Activated T-cell treated with anti-CD3 and anti-CD28 coated beads, Interleukin-2, amount 50 U/mL, for 72 hours (primary cell): ENCODE results near the gene MYRIP. TPM values are rescaled to one million over a fixed set of nuclear protein-coding genes. Genes with fewer than 3 reads are reported as not detected.
"Not testable (repeated sequence)": the region's sequence is repeated elsewhere in the genome, so short reads cannot be mapped to it uniquely, and the experiment has no call there.

ENCODE experiments used
- ATAC-seq, 2 donors: fragments of 150-1000 bp; cut with Tn5 transposase; replicated peaks in 1 of 2; 2 replicates each; pipeline ENCODE4 v1.10.0; 2021; ENCODE audit warnings: moderate library complexity in 2 of 2, mild to moderate bottlenecking in 1 of 2
- DNase-seq, 2 donors: peaks; one replicate each; pipeline ENCODE4 v3.0.0; 2021 to 2022; ENCODE audit warnings: mixed read lengths in 1 of 2
- H3K27ac Mint-ChIP-seq: one replicate; pipeline ENCODE4 v1.8.0; 2022; ENCODE audit warnings: mild to moderate bottlenecking, moderate library complexity, mixed read lengths
- H3K27me3 Mint-ChIP-seq: one replicate; pipeline ENCODE4 v1.8.0; 2022; ENCODE audit warnings: low read depth, mixed read lengths
- H3K36me3 Mint-ChIP-seq, 2 donors: one replicate each; pipeline ENCODE4 v1.8.0; 2022; ENCODE audit warnings: mixed read lengths in 2 of 2, mild to moderate bottlenecking in 1 of 2; ENCODE audit not compliant: insufficient read depth in 2 of 2
- H3K4me1 Mint-ChIP-seq: one replicate; pipeline ENCODE4 v1.8.0; 2022; ENCODE audit warnings: low read depth, mixed read lengths
- H3K4me3 Mint-ChIP-seq, 2 donors: one replicate each; pipeline ENCODE4 v1.8.0; 2022; ENCODE audit warnings: mild to moderate bottlenecking in 2 of 2, mixed read lengths in 2 of 2, moderate library complexity in 2 of 2
- H3K9me3 Mint-ChIP-seq, 2 donors: one replicate each; pipeline ENCODE4 v1.8.0; 2022; ENCODE audit warnings: mixed read lengths in 2 of 2
- total RNA-seq, 2 donors: library from RNA; stranded (reverse); gene quantifications; one replicate each; pipeline ENCODE4 v1.2.3, GENCODE V29; 2022

Gene MYRIP
- total RNA-seq, 2 donors from 2014 or later, result not detected

DNA sequence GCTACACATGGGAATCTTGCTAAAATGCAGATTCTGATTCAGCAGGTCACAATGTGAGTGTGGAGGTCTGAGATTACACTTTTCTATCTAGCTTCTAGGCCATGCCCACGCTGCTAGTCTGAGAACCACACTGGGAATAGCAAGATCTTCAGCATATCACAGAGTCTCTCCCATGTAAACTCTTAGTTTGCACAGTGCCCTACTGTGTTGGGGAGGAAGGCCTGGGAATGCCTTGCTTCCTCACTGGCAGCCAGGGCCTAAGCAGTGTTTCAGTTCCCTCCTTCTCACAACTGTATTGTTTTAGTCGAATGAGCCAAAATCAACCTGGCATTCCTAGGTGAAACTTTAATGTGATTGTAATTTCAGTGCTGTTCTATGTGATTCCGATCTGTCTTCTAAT is 320.1 kb downstream of the MYRIP start:
- ATAC-seq (no peak), DNase-seq (no peak)
- H3K4me1 Mint-ChIP-seq, result no peaks in the 10 kb centered on the region
- peaks cover 0 to 3% of the 10 kb centered on the region in 2 donors for H3K36me3 Mint-ChIP-seq
- H3K27me3 Mint-ChIP-seq, result peaks cover 5% of the 10 kb centered on the region
- no peak overlapping the region for H3K4me3 Mint-ChIP-seq
- H3K9me3 Mint-ChIP-seq, result peaks cover 1 to 3% of the 10 kb centered on the region in 2 donors
- no peak overlapping the region for H3K27ac Mint-ChIP-seq

DNA sequence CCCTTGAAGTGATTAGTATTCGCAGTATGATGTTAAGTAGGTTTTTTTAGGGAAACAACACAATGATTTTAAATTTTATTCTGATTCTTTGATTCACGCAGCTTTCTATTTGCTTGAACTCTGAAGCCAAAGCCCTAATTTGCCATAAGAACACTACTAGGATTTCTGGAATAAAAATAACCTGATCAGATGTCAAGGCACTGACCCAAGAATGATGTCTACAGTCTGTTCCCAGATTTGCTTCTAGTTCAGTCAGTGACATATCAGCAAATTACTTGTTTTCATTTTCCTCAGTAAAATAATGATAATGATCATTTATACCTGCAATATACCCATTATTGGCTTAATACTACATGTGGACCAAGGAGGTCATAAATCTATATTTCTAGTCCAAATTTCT is 320.6 kb downstream of the MYRIP start:
- ATAC-seq, result no peak
- peaks cover 1 to 3% of the 10 kb centered on the region in 2 donors for H3K9me3 Mint-ChIP-seq

DNA sequence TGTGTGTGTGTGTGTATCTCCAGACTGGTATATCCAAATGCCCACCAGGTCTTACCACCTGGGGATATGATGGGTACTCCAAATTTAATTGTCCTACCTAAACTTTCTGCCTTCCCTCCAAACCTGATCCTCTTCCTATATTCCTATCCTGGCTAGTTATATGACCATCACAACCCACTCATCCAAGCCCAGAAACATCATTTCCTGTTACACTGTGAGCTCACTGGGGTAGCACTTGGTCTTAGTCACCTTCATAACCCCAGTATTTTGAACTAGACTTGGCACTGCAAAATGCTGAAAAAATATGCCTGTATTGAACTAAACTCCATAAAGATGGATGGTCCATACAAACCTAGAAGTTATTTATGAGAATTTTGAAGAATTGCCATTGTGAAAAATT is 321.3 kb downstream of the MYRIP start:
- Mint-ChIP-seq H3K27ac (no peak overlapping the region), H3K36me3 (peaks cover 0 to 3% of the 10 kb centered on the region in 2 donors), H3K4me1 (no peaks in the 10 kb centered on the region), H3K9me3 (peaks cover 5 to 6% of the 10 kb centered on the region in 2 donors), H3K27me3 (peaks cover 3% of the 10 kb centered on the region), H3K4me3 (no peak overlapping the region)
- DNase-seq (no peak), ATAC-seq (no peak)

More for the DNA sequence above, 320.6 kb downstream of the MYRIP start:
- no peak for DNase-seq
- H3K4me3 Mint-ChIP-seq, result no peak overlapping the region
- no peaks in the 10 kb centered on the region for H3K4me1 Mint-ChIP-seq
- H3K27ac Mint-ChIP-seq, result no peak overlapping the region
- H3K36me3 Mint-ChIP-seq, result peaks cover 0 to 3% of the 10 kb centered on the region in 2 donors
- peaks cover 5% of the 10 kb centered on the region for H3K27me3 Mint-ChIP-seq

DNA sequence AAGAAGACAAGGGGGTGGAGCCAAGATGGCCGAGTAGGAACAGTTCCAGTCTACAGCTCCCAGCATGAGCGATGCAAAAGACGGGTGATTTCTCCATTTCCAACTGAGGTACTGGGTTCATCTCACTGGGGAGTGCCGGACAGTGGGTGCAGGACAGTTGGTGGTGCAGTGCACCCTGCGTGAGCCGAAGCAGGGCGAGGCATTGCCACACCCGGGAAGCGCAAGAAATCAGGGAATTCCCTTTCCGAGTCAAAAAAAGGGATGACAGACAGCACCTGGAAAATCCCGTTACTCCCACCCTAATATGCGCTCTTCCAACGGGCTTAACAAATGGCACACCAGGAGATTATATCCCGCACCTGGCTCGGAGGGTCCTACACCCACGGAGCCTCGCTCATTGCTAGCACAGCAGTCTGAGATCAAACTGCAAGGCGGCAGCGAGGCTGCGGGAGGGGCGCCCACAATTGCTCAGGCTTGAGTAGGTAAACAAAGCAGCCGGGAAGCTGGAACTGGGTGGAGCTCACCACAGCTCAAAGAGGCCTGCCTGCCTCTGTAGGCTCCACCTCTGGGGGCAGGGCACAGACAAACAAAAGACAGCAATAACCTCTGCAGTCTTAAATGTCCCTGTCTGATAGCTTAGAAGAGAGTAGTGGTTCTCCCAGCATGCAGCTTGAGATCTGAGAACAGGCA is 324.6 kb downstream of the MYRIP start:
- not testable (repeated sequence) for H3K36me3 Mint-ChIP-seq, H3K4me3 Mint-ChIP-seq, H3K9me3 Mint-ChIP-seq, H3K27ac Mint-ChIP-seq, DNase-seq, H3K4me1 Mint-ChIP-seq, ATAC-seq, H3K27me3 Mint-ChIP-seq

DNA sequence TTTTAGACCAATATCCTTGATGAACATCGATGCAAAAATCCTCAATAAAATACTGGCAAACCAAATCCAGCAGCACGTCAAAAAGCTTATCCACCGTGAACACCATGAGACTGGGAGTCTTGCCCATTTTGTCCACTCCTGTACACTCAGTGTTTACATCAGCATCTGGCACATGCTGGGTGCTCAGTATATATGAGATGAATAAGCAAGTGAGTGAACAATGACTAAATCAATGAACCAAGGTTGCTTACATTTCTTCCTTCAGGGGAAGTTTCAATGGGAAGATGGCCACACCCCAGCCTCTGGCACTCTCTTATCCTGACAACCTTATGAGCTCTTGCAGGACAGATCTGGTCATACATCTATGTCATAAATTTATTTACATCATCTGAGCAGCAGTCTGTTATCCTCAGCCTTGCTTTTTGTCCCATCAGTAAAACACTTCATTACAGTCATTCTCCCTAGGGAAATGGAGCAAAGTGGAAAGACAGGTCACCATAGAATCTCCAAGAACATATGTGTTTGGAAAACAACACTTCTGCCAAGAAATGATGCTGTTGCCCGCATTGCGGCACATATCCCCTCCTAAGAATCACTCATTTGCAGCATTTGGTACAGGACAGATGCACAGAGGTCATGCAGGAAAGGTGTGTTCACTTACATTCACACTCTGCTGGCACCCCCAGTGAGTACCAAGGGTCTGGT is 328.3 kb downstream of the MYRIP start:
- ATAC-seq (no peak), DNase-seq (no peak)
- Mint-ChIP-seq H3K4me1 (no peaks in the 10 kb centered on the region), H3K27ac (no peak overlapping the region), H3K4me3 (no peak overlapping the region), H3K36me3 (peaks cover 0 to 3% of the 10 kb centered on the region in 2 donors), H3K9me3 (peaks cover 6% of the 10 kb centered on the region in 2 donors), H3K27me3 (no peaks in the 10 kb centered on the region)

DNA sequence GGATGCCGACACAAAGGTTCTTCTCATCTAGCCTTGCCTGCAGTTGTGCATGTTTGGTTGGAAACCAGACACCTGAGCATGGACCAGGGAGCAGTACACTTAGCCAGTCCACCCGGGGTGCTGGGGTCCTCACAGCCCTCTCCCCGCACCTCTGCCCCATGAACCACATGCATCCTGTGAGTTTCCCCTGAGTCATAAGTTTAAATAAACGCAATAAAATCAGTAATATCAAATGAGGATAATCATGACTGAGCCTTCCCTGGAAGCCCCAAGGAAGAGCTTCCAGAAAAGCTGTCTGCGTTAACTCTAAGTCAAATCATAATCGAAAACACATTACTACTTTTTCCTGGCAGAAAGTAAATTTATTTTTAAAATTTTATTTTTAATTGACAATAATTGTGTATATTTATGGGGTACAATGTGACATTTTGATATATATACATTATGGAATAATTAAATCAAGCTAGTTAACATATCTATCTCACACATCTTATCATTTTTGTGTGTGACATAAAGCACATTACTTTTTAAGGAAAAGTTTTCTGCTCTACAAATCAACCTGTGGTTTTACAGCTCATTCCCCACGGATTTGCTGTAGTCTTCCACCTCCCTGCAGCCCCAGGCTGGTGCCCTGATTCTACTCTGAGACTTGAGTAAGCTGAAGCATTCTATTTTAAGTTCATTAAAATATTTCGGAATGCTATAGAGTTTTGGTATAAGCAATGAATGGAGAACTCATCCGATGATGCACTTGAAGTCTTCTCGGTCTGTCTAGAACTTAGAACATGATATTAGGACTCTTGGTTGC is 334.1 kb downstream of the MYRIP start:
- Mint-ChIP-seq H3K4me1 (no peaks in the 10 kb centered on the region), H3K4me3 (no peak overlapping the region), H3K36me3 (no peaks in the 10 kb centered on the region), H3K27me3 (peaks cover 9% of the 10 kb centered on the region), H3K9me3 (peaks cover 0 to 1% of the 10 kb centered on the region in 2 donors), H3K27ac (no peak overlapping the region)
- no peak for ATAC-seq
- DNase-seq, result no peak

DNA sequence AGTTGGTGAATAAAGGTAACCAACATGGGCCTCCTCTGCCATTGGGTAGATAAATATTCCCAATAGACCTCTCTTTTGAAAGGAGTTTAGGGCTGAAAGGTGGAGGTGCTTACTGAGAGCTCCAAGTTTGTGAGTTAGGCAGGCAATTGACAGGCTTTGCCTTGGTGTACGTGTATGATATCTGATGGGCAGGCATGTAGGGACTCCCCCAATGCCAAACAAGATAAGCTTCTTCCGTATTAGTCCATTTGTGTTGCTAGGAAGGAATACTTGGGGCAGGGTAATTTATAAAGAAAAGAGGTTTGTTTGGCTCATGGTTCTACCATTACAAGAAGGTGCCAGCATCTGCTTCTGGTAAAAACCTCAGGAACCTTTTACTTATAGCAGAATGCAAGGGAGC is 339.4 kb downstream of the MYRIP start:
- no peak for DNase-seq
- Mint-ChIP-seq H3K27ac (no peak overlapping the region), H3K9me3 (peaks cover 0 to 2% of the 10 kb centered on the region in 2 donors), H3K4me1 (no peaks in the 10 kb centered on the region), H3K27me3 (peaks cover 2% of the 10 kb centered on the region), H3K4me3 (no peak overlapping the region), H3K36me3 (no peaks in the 10 kb centered on the region)
- no peak for ATAC-seq

DNA sequence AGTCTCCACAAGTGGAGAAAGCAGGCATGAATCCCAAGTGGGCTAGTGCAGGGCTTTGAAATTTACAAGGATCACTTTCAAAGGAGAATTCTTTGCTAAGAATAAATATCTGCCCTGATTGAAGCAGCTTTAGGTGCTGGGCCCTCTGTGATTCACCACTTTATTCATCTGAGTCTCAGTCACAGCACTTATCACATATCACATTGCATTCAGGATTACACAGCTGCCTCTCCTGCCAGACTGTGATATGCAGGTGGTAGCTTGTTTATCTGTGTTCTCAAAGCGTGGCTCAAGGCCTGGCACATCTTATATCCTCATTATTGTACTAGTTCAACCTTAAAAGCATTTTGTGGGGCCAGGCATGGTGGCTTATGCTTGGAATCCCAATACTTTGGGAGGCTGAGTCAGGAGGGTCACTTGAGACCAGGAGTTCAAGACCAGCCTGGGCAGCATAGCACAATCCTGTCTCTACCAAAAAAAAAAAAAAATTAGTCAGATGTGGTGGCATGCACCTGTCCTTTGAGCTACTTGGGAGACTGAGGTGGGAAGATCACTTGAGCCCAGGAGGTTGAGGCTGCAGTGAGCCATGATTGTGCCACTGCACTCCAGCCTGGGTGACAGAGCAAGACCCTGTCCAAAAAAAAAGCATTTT is 343.2 kb downstream of the MYRIP start:
- no peak for DNase-seq
- Mint-ChIP-seq H3K9me3 (peaks cover 0 to 2% of the 10 kb centered on the region in 2 donors), H3K27ac (no peak overlapping the region)

DNA sequence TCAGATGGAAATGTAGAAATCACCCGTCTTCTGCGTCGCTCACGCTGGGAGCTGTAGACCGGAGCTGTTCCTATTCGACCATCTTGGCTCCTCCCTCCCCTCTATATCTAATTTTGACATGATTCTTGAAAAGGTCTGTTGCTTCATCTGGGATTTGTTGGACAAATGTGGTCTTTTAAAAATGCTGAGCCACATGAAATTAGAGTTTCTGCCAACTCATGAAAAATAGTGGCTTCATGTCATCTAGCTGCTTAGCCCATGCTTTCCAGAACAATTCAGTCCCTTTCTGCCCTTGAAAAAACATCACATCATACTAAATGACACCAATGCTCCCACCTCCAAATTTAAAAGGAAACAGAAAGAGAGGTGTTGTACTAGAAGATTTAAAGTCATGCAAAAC is 351.5 kb downstream of the MYRIP start:
- ATAC-seq, result no peak
- Mint-ChIP-seq H3K27ac (no peak overlapping the region), H3K36me3 (peaks cover 5 to 6% of the 10 kb centered on the region in 2 donors), H3K27me3 (peaks cover 6% of the 10 kb centered on the region), H3K4me1 (no peaks in the 10 kb centered on the region), H3K4me3 (no peak overlapping the region), H3K9me3 (peaks cover 2 to 4% of the 10 kb centered on the region in 2 donors)
- DNase-seq, result no peak

More for the DNA sequence above, 343.2 kb downstream of the MYRIP start:
- no peaks in the 10 kb centered on the region for H3K4me1 Mint-ChIP-seq
- no peaks in the 10 kb centered on the region for H3K36me3 Mint-ChIP-seq
- H3K4me3 Mint-ChIP-seq, result no peak overlapping the region
- ATAC-seq, result no peak
- no peaks in the 10 kb centered on the region for H3K27me3 Mint-ChIP-seq

DNA sequence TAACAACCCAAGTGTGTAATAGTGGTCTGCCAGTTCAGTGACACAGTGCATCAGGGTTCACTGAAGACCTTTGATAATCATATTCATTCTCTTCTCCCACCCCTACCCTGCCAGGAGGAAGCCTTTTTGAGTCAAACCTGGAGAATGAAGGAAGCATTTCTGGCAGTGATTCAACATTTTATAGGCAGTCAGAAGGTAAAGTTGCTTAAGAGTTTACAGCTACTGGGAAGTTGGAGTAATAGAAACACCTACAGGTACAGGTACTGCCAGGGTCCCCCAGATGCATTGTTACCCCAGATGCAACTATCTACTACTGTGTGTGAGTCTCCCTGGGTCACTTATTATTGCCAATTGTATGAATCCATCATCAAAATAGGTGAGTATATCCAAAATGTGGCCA is 353.2 kb downstream of the MYRIP start:
- Mint-ChIP-seq H3K36me3 (peaks cover 5 to 6% of the 10 kb centered on the region in 2 donors), H3K27ac (no peak overlapping the region), H3K27me3 (peaks cover 6% of the 10 kb centered on the region), H3K4me3 (no peak overlapping the region), H3K9me3 (peaks cover 2 to 4% of the 10 kb centered on the region in 2 donors), H3K4me1 (no peaks in the 10 kb centered on the region)
- no peak for DNase-seq
- no peak for ATAC-seq

DNA sequence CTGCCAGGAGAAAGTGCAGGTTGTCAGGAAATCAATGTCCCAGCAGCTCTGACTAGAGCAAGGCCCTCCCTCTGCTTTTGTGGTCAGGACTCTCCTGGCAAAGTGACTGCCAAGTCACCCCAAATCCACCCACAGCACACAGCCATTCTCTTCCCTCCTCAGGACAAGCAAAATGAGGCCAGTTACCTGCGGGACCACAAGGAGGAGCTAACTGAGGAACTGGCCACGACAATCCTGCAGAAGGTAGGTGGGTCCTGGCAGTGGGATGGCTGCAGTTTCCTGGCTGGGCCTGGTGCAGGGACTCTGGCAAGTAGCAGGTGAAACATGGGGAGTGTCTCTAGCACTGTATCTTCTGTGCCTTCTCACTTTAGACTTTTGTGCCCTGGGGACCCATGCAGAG is 357.6 kb downstream of the MYRIP start:
- H3K4me1 Mint-ChIP-seq, result peaks cover 7% of the 10 kb centered on the region
- no peak overlapping the region for H3K4me3 Mint-ChIP-seq
- H3K9me3 Mint-ChIP-seq, result no peaks in the 10 kb centered on the region
- ATAC-seq (no peak), DNase-seq (no peak)
- no peak overlapping the region for H3K27ac Mint-ChIP-seq
- no peaks in the 10 kb centered on the region for H3K36me3 Mint-ChIP-seq
- peaks cover 6% of the 10 kb centered on the region for H3K27me3 Mint-ChIP-seq

DNA sequence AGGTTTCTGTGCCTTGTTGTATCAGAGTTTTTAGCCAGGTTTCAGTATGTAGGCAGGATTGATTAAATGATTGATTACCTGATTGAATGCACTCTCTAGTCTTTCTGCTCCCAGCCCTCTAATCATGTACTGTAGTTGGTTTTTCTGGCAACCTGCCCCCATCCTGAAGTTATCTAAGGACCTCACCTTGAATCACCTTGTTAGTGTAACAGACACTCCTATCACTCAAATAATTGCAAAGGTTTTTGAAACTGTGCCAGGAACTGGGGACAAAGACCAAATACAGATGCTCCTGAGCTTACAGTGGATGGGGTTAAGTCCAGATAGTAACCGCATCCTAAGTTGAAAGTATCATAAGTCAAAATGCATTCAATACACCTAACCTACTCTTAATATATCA is 358.5 kb downstream of the MYRIP start:
- no peak for ATAC-seq
- Mint-ChIP-seq H3K9me3 (no peaks in the 10 kb centered on the region), H3K4me1 (peaks cover 7% of the 10 kb centered on the region)

DNA sequence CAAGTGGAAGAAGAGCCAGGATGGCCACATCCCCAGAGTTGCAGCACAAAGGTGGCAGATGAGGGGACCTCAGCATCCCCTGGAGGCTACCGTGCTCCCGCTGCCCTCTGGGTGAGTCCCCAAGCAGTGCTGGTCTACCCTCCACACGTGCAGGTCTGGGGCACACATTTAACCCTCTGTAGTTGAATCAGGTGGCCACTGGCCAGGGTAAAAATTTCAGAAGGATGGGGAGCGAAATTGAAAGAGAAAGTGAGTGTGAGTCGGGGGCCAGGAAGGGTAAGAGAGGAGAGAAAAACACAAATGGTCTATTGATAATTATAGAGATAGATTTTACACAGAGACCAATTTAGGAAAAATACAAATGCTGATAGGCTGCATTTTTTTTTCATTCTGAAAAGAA is 360.6 kb downstream of the MYRIP start:
- no peak for DNase-seq
- no peak overlapping the region for H3K27ac Mint-ChIP-seq
- peaks cover 6% of the 10 kb centered on the region for H3K27me3 Mint-ChIP-seq
- peak in 1 of 2 donors; percentile 4 for ATAC-seq
- no peak overlapping the region for H3K4me3 Mint-ChIP-seq
- H3K36me3 Mint-ChIP-seq, result no peaks in the 10 kb centered on the region
- H3K9me3 Mint-ChIP-seq, result no peaks in the 10 kb centered on the region
- peaks cover 7% of the 10 kb centered on the region for H3K4me1 Mint-ChIP-seq

More for the DNA sequence above, 358.5 kb downstream of the MYRIP start:
- H3K27ac Mint-ChIP-seq, result no peak overlapping the region
- DNase-seq, result no peak
- H3K4me3 Mint-ChIP-seq, result no peak overlapping the region
- no peaks in the 10 kb centered on the region for H3K36me3 Mint-ChIP-seq
- peaks cover 6% of the 10 kb centered on the region for H3K27me3 Mint-ChIP-seq
